ENCODE results near the gene ANKRD33B. TPM values are rescaled to one million over a fixed set of nuclear protein-coding genes. Genes with fewer than 3 reads are reported as not detected.

The ANKRD33B gene
- total RNA-seq, 6 donors from 2014 or later, result 3.1 to 10.5 (median 7.9) TPM

DNA sequence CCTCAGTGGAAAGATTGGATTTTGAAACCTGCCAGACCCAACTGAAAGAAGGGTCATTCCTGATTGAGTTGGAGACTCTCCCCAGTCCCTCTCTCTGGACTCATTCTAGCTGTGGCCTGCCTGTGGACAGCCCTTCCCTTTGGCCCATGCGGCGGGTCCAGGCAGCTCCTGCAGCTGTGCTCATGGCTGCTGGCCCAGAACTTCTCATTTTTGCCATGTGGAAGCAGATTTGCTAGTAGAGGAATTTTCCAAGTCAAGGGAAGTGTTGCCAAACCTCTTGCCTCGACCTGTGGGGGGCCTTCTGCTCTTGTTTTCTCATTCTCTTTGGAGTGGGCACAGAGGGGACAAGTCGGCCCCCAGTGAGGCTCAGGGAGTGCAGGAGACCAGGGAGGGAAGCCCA lies 89.2 kb downstream of the ANKRD33B start:
- no peaks in the 10 kb centered on the region for H3K9me3 ChIP-seq
- peaks cover 0 to 3% (median 0%) of the 10 kb centered on the region in 4 donors for H3K27me3 ChIP-seq
- H3K36me3 ChIP-seq, result no peaks in the 10 kb centered on the region
- TF ChIP-seq EP300 (IDR thresholded peaks at IDR 0.05) (no peak), POLR2AphosphoS5 (IDR thresholded peaks at IDR 0.05) (no peak), POLR2A (IDR thresholded peaks at IDR 0.05) (no peak)
- TF ChIP-seq, protein P1, sequence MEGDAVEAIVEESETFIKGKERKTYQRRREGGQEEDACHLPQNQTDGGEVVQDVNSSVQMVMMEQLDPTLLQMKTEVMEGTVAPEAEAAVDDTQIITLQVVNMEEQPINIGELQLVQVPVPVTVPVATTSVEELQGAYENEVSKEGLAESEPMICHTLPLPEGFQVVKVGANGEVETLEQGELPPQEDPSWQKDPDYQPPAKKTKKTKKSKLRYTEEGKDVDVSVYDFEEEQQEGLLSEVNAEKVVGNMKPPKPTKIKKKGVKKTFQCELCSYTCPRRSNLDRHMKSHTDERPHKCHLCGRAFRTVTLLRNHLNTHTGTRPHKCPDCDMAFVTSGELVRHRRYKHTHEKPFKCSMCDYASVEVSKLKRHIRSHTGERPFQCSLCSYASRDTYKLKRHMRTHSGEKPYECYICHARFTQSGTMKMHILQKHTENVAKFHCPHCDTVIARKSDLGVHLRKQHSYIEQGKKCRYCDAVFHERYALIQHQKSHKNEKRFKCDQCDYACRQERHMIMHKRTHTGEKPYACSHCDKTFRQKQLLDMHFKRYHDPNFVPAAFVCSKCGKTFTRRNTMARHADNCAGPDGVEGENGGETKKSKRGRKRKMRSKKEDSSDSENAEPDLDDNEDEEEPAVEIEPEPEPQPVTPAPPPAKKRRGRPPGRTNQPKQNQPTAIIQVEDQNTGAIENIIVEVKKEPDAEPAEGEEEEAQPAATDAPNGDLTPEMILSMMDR (IDR thresholded peaks at IDR 0.05), result no peak
- H3K4me3 ChIP-seq, result no peak overlapping the region
- no peak for DNase-seq
- H3K4me1 ChIP-seq, result no peaks in the 10 kb centered on the region
- WGBS, 2 donors, result 53 to 62% methylated on average over 3 to 4 of the region's 4 CpGs
- H3K27ac ChIP-seq, result no peak overlapping the region
- ATAC-seq (ENCODE audit: low FRiP score in 2 of 2), result peak in 1 of 2 donors; percentile 73

DNA sequence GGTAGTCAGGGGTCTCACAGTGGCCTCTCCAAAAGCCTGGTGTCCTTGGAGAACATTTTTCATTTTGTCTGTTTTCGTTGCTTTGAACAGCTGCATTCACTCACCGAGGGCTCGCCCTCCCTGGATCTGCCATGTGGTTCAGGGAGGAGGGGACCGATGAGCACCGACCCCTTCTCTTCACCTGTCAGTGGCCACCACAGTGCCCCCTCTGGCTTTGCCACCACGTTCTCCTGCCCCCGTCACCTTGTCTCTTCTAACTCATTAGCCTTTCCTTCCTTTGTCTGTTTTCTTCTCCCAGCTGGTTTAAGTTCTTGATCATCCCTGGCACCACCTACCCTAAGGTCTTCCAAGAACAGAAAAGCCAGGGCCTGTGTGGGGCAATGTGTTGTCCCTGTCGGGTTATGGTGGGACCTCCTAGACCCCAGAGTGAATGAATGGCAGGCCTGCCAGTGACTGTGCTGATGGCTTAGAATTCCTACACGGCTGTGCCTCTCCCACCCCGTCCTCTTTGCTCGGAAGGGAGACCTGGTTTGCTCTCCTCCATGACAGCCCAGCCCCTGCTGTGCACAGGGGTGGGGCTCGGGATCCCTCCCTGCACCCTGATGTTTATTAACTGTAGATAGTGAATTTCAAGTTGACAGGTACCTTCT lies 90.0 kb downstream of the ANKRD33B start:
- DNase-seq, result no peak
- 76 to 78% methylated on average over 12 of the region's 12 CpGs for WGBS, 2 donors
- Histone ChIP-seq H3K27me3 (peaks cover 0 to 3% (median 0%) of the 10 kb centered on the region in 4 donors), H3K36me3 (no peaks in the 10 kb centered on the region), H3K27ac (no peak overlapping the region), H3K4me3 (no peak overlapping the region), H3K9me3 (no peaks in the 10 kb centered on the region), H3K4me1 (no peaks in the 10 kb centered on the region)
- ATAC-seq (ENCODE audit: low FRiP score in 2 of 2), result no peak
- TF ChIP-seq POLR2AphosphoS5 (IDR thresholded peaks at IDR 0.05) (no peak), POLR2A (IDR thresholded peaks at IDR 0.05) (no peak), EP300 (IDR thresholded peaks at IDR 0.05) (no peak)
- TF ChIP-seq, protein P1 (IDR thresholded peaks at IDR 0.05), result no peak

DNA sequence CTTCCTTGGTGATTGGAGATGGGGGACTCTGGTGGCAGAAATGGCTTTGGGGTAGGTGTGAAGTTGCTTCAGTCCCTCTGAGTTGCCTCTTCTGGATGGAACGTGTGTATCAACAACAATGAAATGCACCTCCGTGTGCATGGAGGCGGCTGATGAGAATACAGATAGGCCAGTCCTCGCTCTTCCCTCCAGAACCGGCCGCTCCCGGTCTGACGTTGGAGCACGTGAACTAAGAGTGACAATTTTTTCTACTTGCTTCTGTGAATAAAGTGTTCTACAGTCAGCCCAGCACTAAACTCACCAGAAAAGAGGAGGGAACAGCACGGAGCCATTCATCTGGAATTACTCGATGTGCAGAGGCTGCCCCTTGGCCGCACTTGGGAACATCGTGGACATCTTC lies 90.7 kb downstream of the ANKRD33B start:
- Histone ChIP-seq H3K4me1 (no peaks in the 10 kb centered on the region), H3K36me3 (no peaks in the 10 kb centered on the region), H3K9me3 (no peaks in the 10 kb centered on the region), H3K27me3 (no peaks in the 10 kb centered on the region), H3K27ac (no peak overlapping the region), H3K4me3 (no peak overlapping the region)
- DNase-seq (no peak), ATAC-seq (ENCODE audit: low FRiP score in 2 of 2) (no peak)
- TF ChIP-seq EP300 (IDR thresholded peaks at IDR 0.05) (no peak), POLR2AphosphoS5 (IDR thresholded peaks at IDR 0.05) (no peak)
- TF ChIP-seq, protein P1 (IDR thresholded peaks at IDR 0.05), result no peak
- 92 to 94% methylated on average over 12 to 13 of the region's 13 CpGs for WGBS, 2 donors

DNA sequence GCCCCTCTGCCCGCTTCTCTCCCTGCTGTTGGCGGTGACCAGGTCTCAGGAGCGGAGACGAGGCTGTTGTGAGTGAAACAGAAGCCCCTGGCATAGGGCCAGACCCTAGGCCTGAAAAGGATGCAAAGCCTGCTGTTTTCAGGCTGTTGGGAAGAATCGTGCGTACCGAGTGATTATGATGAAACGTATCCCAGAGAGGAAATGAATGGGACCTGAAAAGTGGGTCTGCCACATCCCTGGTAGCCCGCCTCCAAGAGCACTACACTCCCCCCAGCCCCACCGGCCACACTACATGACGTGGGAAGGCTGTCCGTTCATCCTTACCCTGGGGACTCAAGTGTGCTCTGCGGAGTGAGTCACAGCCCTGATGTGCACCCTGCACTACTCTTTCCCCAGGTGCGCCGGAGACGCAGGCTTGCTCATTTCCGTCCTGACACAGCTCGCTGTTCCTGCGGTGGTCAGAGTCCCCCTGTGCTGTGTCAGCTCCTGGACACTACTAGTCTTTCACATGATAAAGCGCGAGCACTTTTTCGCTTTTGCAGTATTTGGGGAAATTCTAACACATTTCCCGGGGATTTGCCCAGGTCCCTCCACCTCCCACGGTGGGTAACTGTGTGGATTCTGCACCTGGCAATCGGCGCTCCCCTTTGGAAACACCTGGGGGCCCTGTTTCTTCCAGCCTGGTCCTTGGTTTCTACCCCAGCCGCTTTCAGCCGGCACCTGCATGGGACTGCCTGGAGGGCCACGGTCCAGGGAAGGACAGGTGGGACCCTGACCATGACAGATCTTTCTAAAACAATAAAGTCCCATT lies 91.5 kb downstream of the ANKRD33B start:
- TF ChIP-seq EP300 (IDR thresholded peaks at IDR 0.05) (no peak), POLR2A (IDR thresholded peaks at IDR 0.05) (no peak), POLR2AphosphoS5 (IDR thresholded peaks at IDR 0.05) (no peak)
- TF ChIP-seq, protein P1 (IDR thresholded peaks at IDR 0.05), result no peak
- DNase-seq, result no peak

More for the DNA sequence above, 91.5 kb downstream of the ANKRD33B start:
- Histone ChIP-seq H3K27me3 (no peaks in the 10 kb centered on the region), H3K27ac (no peak overlapping the region), H3K4me1 (no peaks in the 10 kb centered on the region), H3K36me3 (no peaks in the 10 kb centered on the region), H3K9me3 (no peaks in the 10 kb centered on the region), H3K4me3 (no peak overlapping the region)
- 81 to 86% methylated on average over 29 of the region's 29 CpGs for WGBS, 2 donors
- peak in 1 of 2 donors; percentile 19 for ATAC-seq (ENCODE audit: low FRiP score in 2 of 2)

Measured in upper lobe of left lung (tissue), 6 donors.